IMR-90 (cell line): Measurements from ENCODE around the gene CARMIL1. TPM values are rescaled to one million over a fixed set of nuclear protein-coding genes. Genes with fewer than 3 reads are reported as not detected.

Source experiments
- ATAC-seq: fragments of 200-7000 bp; cut with Tn5 transposase; 2 replicates; pipeline ENCODE4 v1.9.1; 2020; ENCODE audit warnings: low read depth, mild to moderate bottlenecking, moderate library complexity
- BruUV-seq: library from RNA; stranded (reverse); fragments of 400-500 nt; replicated peaks from 2 replicates; lab custom pipeline; 2021; lab: Mats Ljungman, UMichigan
- CTCF ChIA-PET: fragments of 300-600 bp; formaldehyde crosslinking; extraction: SDS; loops from one replicate; lab custom pipeline; 2021; ENCODE audit warnings: antibody characterized with exemption; lab: Yijun Ruan, JAX
- POLR2A ChIA-PET: fragments of 300-600 bp; sonication (Branson Sonifier 250); formaldehyde crosslinking; loops from one replicate; lab custom pipeline; 2022; ENCODE audit warnings: antibody characterized with exemption; ENCODE audit not compliant: unreplicated experiment; lab: Charles Lee
- DNase-seq: peaks from one replicate; pipeline ENCODE4 v3.0.0; 2013
- H2AFZ ChIP-seq: replicated peaks from 2 replicates; pipeline ENCODE3; 2013; ENCODE audit warnings: low read length, mild to moderate bottlenecking; ENCODE audit not compliant: poor library complexity
- H2AK5ac ChIP-seq: 2 replicates; pipeline ENCODE4 v1.6.1; 2013; ENCODE audit warnings: low read depth, low read length, inconsistent platforms
- H2AK9ac ChIP-seq: replicated peaks from 2 replicates; pipeline ENCODE3; 2013; ENCODE audit warnings: mild to moderate bottlenecking, low read depth, low read length, moderate library complexity; ENCODE audit not compliant: poor library complexity
- H2BK120ac ChIP-seq: 2 replicates; pipeline ENCODE4 v1.6.1; 2013; ENCODE audit warnings: low read depth, low read length, inconsistent platforms
- H2BK15ac ChIP-seq: 3 replicates; pipeline ENCODE4 v1.6.1; 2013; ENCODE audit warnings: low read depth, low read length, inconsistent platforms
- H2BK20ac ChIP-seq: 2 replicates; pipeline ENCODE4 v1.6.1; 2013; ENCODE audit warnings: low read depth, mild to moderate bottlenecking, inconsistent platforms, low read length, moderate library complexity
- H2BK5ac ChIP-seq: 2 replicates; pipeline ENCODE4 v1.6.1; 2013; ENCODE audit warnings: mild to moderate bottlenecking, low read depth, low read length, inconsistent platforms; ENCODE audit not compliant: poor library complexity, severe bottlenecking
- H3K14ac ChIP-seq: replicated peaks from 2 replicates; pipeline ENCODE4 v1.6.1; 2013; ENCODE audit warnings: low read depth, low read length, inconsistent platforms
- H3K18ac ChIP-seq: 2 replicates; pipeline ENCODE4 v1.6.1; 2013; ENCODE audit warnings: low read depth, low read length, control low read depth
- H3K23ac ChIP-seq: 2 replicates; pipeline ENCODE4 v1.6.1; 2013; ENCODE audit warnings: low read depth, low read length, inconsistent platforms
- H3K27ac ChIP-seq: 2 replicates; pipeline ENCODE4 v1.5.1; 2013; ENCODE audit warnings: mild to moderate bottlenecking, control low read depth, low read length; ENCODE audit not compliant: insufficient read depth
- H3K27me3 ChIP-seq: 2 replicates; pipeline ENCODE4 v1.6.1; 2013; ENCODE audit warnings: low read length; ENCODE audit not compliant: control insufficient read depth, insufficient read depth
- H3K36me3 ChIP-seq: 2 replicates; pipeline ENCODE4 v1.6.1; 2013; ENCODE audit warnings: low read length, mixed read lengths; ENCODE audit not compliant: control insufficient read depth, insufficient read depth
- H3K4ac ChIP-seq: 2 replicates; pipeline ENCODE4 v1.6.1; 2013; ENCODE audit warnings: low read depth, low read length, inconsistent platforms
- H3K4me1 ChIP-seq: 2 replicates; pipeline ENCODE4 v1.6.1; 2013; ENCODE audit warnings: low read length, mixed read lengths; ENCODE audit not compliant: control insufficient read depth, insufficient read depth
- H3K4me2 ChIP-seq: 2 replicates; pipeline ENCODE4 v1.6.1; 2013; ENCODE audit warnings: low read depth, mild to moderate bottlenecking, control low read depth, low read length, moderate library complexity
- H3K4me3 ChIP-seq: 2 replicates; pipeline ENCODE4 v1.5.1; 2013; ENCODE audit warnings: low read depth, mild to moderate bottlenecking, control low read depth, low read length, moderate library complexity; ENCODE audit not compliant: insufficient read depth
- H3K56ac ChIP-seq: 2 replicates; pipeline ENCODE4 v1.6.1; 2013; ENCODE audit warnings: low read length, inconsistent platforms; ENCODE audit not compliant: insufficient read depth; ENCODE audit errors: extremely low read depth
- H3K79me1 ChIP-seq, 2 experiments: 2 replicates each; pipeline ENCODE4 v1.6.1; 2013; ENCODE audit warnings: low read length in 2 of 2, inconsistent platforms in 1 of 2, low read depth in 1 of 2
- H3K9ac ChIP-seq: 2 replicates; pipeline ENCODE4 v1.6.1; 2013; ENCODE audit warnings: low read depth, low read length, control low read depth
- H3K9me1 ChIP-seq: 2 replicates; pipeline ENCODE4 v1.6.1; 2013; ENCODE audit warnings: low read length, inconsistent platforms; ENCODE audit not compliant: insufficient read depth
- H3K9me3 ChIP-seq: 2 replicates; pipeline ENCODE4 v1.6.1; 2013; ENCODE audit warnings: low read length; ENCODE audit not compliant: control insufficient read depth, insufficient read depth
- H4K20me1 ChIP-seq: 2 replicates; pipeline ENCODE4 v1.6.1; 2013; ENCODE audit warnings: low read length, inconsistent platforms; ENCODE audit not compliant: insufficient read depth
- H4K5ac ChIP-seq: 2 replicates; pipeline ENCODE4 v1.6.1; 2013; ENCODE audit warnings: mild to moderate bottlenecking, low read depth, low read length, control low read depth
- H4K8ac ChIP-seq, 2 experiments: 2 replicates each; pipeline ENCODE4 v1.6.1; 2013; ENCODE audit warnings: low read depth in 2 of 2, low read length in 2 of 2, control low read depth in 1 of 2, inconsistent platforms in 1 of 2
- H4K91ac ChIP-seq: 2 replicates; pipeline ENCODE4 v1.6.1; 2013; ENCODE audit warnings: low read depth, low read length, inconsistent platforms; ENCODE audit not compliant: insufficient read depth
- BHLHE40 ChIP-seq: fragments of 150-350 bp; IDR thresholded peaks from 2 replicates; pipeline ENCODE4 v1.6.1; 2016; ENCODE audit warnings: mild to moderate bottlenecking, low read depth, low read length
- CTCF ChIP-seq: conservative IDR thresholded peaks from 2 replicates; pipeline ENCODE4 v1.5.1; 2012; ENCODE audit warnings: mild to moderate bottlenecking, low read depth, low read length, improper control_type of control experiment
- ELK1 ChIP-seq: fragments of 150-350 bp; IDR thresholded peaks from 2 replicates; pipeline ENCODE4 v1.6.1; 2016; ENCODE audit warnings: low read depth, mild to moderate bottlenecking, low read length, moderate library complexity, borderline replicate concordance
- FOS ChIP-seq: fragments of 150-350 bp; IDR thresholded peaks from 2 replicates; pipeline ENCODE4 v1.6.1; 2016; ENCODE audit warnings: low read depth, low read length
- MAFK ChIP-seq: IDR thresholded peaks from 2 replicates; pipeline ENCODE4 v1.6.1; 2012; ENCODE audit warnings: low read depth, low read length, improper control_type of control experiment
- MAZ ChIP-seq: IDR thresholded peaks from 2 replicates; pipeline ENCODE4 v1.6.1; 2012; ENCODE audit warnings: low read depth, mild to moderate bottlenecking, low read length, improper control_type of control experiment, moderate library complexity, borderline replicate concordance
- MXI1 ChIP-seq: IDR thresholded peaks from 2 replicates; pipeline ENCODE4 v1.6.1; 2012; ENCODE audit warnings: low read depth, mild to moderate bottlenecking, low read length, moderate library complexity, borderline replicate concordance
- POLR2A ChIP-seq: IDR thresholded peaks from 2 replicates; pipeline ENCODE4 v1.6.1; 2012; ENCODE audit warnings: mild to moderate bottlenecking, low read depth, low read length
- RAD21 ChIP-seq: IDR thresholded peaks from 2 replicates; pipeline ENCODE4 v1.6.1; 2012; ENCODE audit warnings: low read length, improper control_type of control experiment
- RCOR1 ChIP-seq: IDR thresholded peaks from 2 replicates; pipeline ENCODE4 v1.6.1; 2012; ENCODE audit warnings: mild to moderate bottlenecking, low read length, improper control_type of control experiment; ENCODE audit not compliant: insufficient replicate concordance
- RFX5 ChIP-seq: IDR thresholded peaks from 2 replicates; pipeline ENCODE4 v1.8.0; 2012; ENCODE audit warnings: low read depth, mild to moderate bottlenecking, low read length, moderate library complexity
- SMC3 ChIP-seq: fragments of 150-350 bp; IDR thresholded peaks from 2 replicates; pipeline ENCODE4 v1.6.1; 2016; ENCODE audit warnings: low read depth, mild to moderate bottlenecking, antibody characterized with exemption, low read length, moderate library complexity
- USF2 ChIP-seq: fragments of 150-350 bp; IDR thresholded peaks from 2 replicates; pipeline ENCODE4 v1.6.1; 2017; ENCODE audit warnings: mild to moderate bottlenecking, antibody characterized with exemption, low read length, low read depth
- WGBS, 2 experiments: methylation state at CpG; one replicate each; pipeline versions ENCODE4 v1.1.5 to v1.1.7; 2013; ENCODE audit warnings: missing lambda C conversion rate in 2 of 2; ENCODE audit not compliant: insufficient read length in 1 of 2; ENCODE audit errors: extremely low coverage in 2 of 2; 5-methylcytosine and 5-hydroxymethylcytosine counted together
- dilution Hi-C: fragments of 300-500 bp; cut with HindIII; formaldehyde crosslinking; loops from one replicate; pipeline ENCODE4 v1.14.3; 2018; ENCODE audit warnings: low sequenced_read_pairs; ENCODE audit not compliant: unreplicated experiment
- in situ Hi-C: fragments of 300-500 bp; cut with MboI; formaldehyde crosslinking; loops from 3 replicates; pipeline ENCODE4 v1.14.3; 2019; ENCODE audit warnings: low sequenced_read_pairs, inconsistent platforms, mixed read lengths
- intact Hi-C: fragments of 100-400 bp; cut with micrococcal nuclease; formaldehyde crosslinking; loops from 2 replicates; pipeline ENCODE4 v1.10.0; 2022
- polyA plus RNA-seq, 3 experiments: library from polyadenylated mRNA; depleted of rRNA; stranded (reverse); fragments of >200 nt; gene quantifications; 2 replicates each; pipeline ENCODE4 v1.2.3, GENCODE V29; 2012; ENCODE audit warnings: low replicate concordance in 1 of 3
- total RNA-seq: library from RNA; depleted of rRNA; stranded (reverse); fragments of >200 nt; gene quantifications from 2 replicates; pipeline ENCODE4 v1.2.3, GENCODE V29; 2012

Gene CARMIL1
- total and polyA plus RNA-seq, 2 of the 4 experiments (the other 2 are of a cell fraction), result 1.3 to 2.9 TPM

GRCh38 chr6:25311331-25311840 is 32.2 kb downstream of the CARMIL1 start:
- Histone ChIP-seq H2BK15ac (0 out of 3 replicates have a peak overlapping the region, but pooled peaks have one; percentile 70), H3K4me2 (no peak overlapping the region), H3K14ac (no peak overlapping the region), H2BK5ac (no peak overlapping the region), H4K91ac (peak overlapping the region; percentile 63), H3K4me3 (no peak overlapping the region), H3K79me1 (peaks cover 0 to 10% of the 10 kb centered on the region in 2 experiments; a peak in 2 of 4 replicates), H3K56ac (no peak overlapping the region), H4K8ac (peak overlapping the region; percentile 31 to 49; a peak in 1 of 4 replicates), H3K9ac (no peak overlapping the region), H3K9me1 (peaks cover 4% of the 10 kb centered on the region), H2AK5ac (peak overlapping the region; percentile 68; the same call in 1 of the 2 replicates), H2BK20ac (peak overlapping the region; percentile 75), H2AK9ac (no peak overlapping the region), H4K5ac (peak overlapping the region; percentile 63), H2AFZ (no peak overlapping the region), H3K23ac (no peak overlapping the region), H4K20me1 (no peaks in the 10 kb centered on the region), H3K4me1 (peaks cover 9% of the 10 kb centered on the region), H2BK120ac (peak overlapping the region; percentile 89), H3K27ac (peak overlapping the region; percentile 64; the same call in 1 of the 2 replicates), H3K27me3 (no peaks in the 10 kb centered on the region), H3K36me3 (no peaks in the 10 kb centered on the region), H3K18ac (peak overlapping the region; percentile 62), H3K4ac (peak overlapping the region; percentile 71), H3K9me3 (no peaks in the 10 kb centered on the region)
- CTCF ChIA-PET, result interaction anchor here (0.5 to 1.3 kb wide), 3 partner anchors 9 to 118 kb away, joined by 3 read pairs; no protein-coding TSS in a partner anchor
- DNase-seq (peak; percentile 62), ATAC-seq (peak; percentile 68)
- no CpG with 5 or more reads among the region's 1 CpG for WGBS, 2 experiments
- intact Hi-C loops (no loop called here), dilution Hi-C loops (no loop called here), in situ Hi-C loops (no loop called here)
- TF ChIP-seq MXI1, result no peak
- no peak for TF ChIP-seq RFX5
- no peak for TF ChIP-seq MAFK
- TF ChIP-seq RAD21, result no peak
- TF ChIP-seq RCOR1, result no peak
- no peak for TF ChIP-seq SMC3
- no peak for TF ChIP-seq POLR2A
- no peak for TF ChIP-seq USF2
- TF ChIP-seq MAZ, result no peak
- no peak for TF ChIP-seq BHLHE40
- no peak for TF ChIP-seq CTCF
- TF ChIP-seq ELK1, result no peak
- TF ChIP-seq FOS, result no peak
- POLR2A ChIA-PET, result no interaction called here
- no TSS peak for BruUV-seq
